SJCRH30 (cell line): Measurements from ENCODE around the gene VAT1L. TPM values are rescaled to one million over a fixed set of nuclear protein-coding genes. Genes with fewer than 3 reads are reported as not detected.
A peak's percentile ranks its signal among the peaks of the same experiment; 100 is the strongest.

Source experiments
- DNase-seq, 2 experiments: peaks; one replicate each; pipeline ENCODE4 v3.0.0-alpha.2; 2015 to 2020
- H3K27ac ChIP-seq: fragments of 250-450 bp; sonication (Bioruptor Pico); 2 replicates; pipeline ENCODE4 v1.5.1; 2020; ENCODE audit warnings: mild to moderate bottlenecking, moderate library complexity
- H3K27me3 ChIP-seq: fragments of 250-450 bp; sonication (Bioruptor Pico); 2 replicates; pipeline ENCODE4 v1.5.1; 2020; ENCODE audit warnings: mild to moderate bottlenecking, moderate library complexity
- H3K36me3 ChIP-seq: fragments of 250-450 bp; sonication (Bioruptor Pico); 2 replicates; pipeline ENCODE4 v1.5.1; 2020; ENCODE audit warnings: mild to moderate bottlenecking, moderate library complexity
- H3K4me1 ChIP-seq: fragments of 250-450 bp; sonication (Bioruptor Pico); 2 replicates; pipeline ENCODE4 v1.5.1; 2020; ENCODE audit warnings: mild to moderate bottlenecking, moderate library complexity
- H3K4me3 ChIP-seq: fragments of 250-450 bp; sonication (Bioruptor Pico); 2 replicates; pipeline ENCODE4 v1.5.1; 2020; ENCODE audit warnings: mild to moderate bottlenecking, moderate library complexity
- H3K9me3 ChIP-seq: fragments of 250-450 bp; sonication (Bioruptor Pico); replicated peaks from 2 replicates; pipeline ENCODE4 v1.5.1; 2020; ENCODE audit warnings: mild to moderate bottlenecking, moderate library complexity
- total RNA-seq: library from RNA; depleted of rRNA; stranded (reverse); fragments of >200 nt; shearing (Covaris generic); gene quantifications from 2 replicates; pipeline ENCODE4 v1.2.3, GENCODE V29; 2014

The VAT1L gene
- total RNA-seq, 1 experiment from 2014 or later: not detected

GRCh38 chr16:77790912-77791311, 2.5 kb downstream of the VAT1L start:
- no peak for DNase-seq

DNA sequence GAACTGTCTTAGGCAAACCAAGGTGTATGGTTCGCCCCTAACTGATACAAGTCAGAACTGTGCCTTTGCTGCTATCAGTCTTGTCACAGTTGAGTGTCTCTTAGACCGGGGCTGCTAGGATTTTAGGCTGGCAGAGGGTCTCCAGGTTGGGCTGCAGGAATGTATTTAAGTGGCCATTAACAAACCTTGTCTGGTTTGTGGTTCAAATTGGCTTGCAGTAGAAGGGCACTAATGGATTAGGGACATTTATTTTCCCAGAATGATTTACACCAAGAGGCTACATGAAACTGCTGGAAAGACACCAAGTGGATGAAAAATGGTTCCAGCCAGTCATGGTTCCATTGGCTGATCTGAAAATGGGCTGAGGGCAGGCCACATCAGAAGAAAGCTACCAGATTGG, 5.1 kb downstream of the VAT1L start:
- no peak for DNase-seq
- H3K4me1 ChIP-seq: no peaks in the 10 kb centered on the region
- H3K4me3 ChIP-seq: no peak overlapping the region
- no peaks in the 10 kb centered on the region for H3K9me3 ChIP-seq
- no peaks in the 10 kb centered on the region for H3K36me3 ChIP-seq
- H3K27ac ChIP-seq: no peak overlapping the region
- H3K27me3 ChIP-seq: no peaks in the 10 kb centered on the region

More at GRCh38 chr16:77790912-77791311, 2.5 kb downstream of the VAT1L start:
- Histone ChIP-seq H3K4me3 (no peak overlapping the region), H3K27me3 (no peaks in the 10 kb centered on the region), H3K4me1 (no peaks in the 10 kb centered on the region), H3K27ac (no peak overlapping the region), H3K9me3 (no peaks in the 10 kb centered on the region), H3K36me3 (no peaks in the 10 kb centered on the region)

DNA sequence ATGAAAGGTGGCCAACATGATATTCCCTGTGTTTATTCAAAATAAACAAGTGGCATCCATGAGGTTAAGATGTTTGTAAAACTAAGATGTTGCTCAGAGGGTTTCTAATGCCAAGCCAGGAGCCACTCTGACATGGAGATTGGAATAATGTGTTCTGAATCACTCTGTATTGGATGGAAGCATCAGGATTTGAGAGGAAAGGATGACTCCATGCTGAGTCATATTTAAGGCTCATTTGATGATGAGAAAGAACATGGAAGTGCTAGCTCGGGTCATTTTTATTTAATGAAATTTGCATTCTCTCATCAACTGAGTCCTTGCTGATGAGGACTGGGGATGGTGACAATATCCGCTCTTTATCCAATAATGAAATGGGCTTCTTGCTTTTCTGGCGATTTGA, 6.2 kb downstream of the VAT1L start:
- DNase-seq: no peak
- Histone ChIP-seq H3K27ac (no peak overlapping the region), H3K4me3 (no peak overlapping the region), H3K9me3 (no peaks in the 10 kb centered on the region), H3K4me1 (no peaks in the 10 kb centered on the region), H3K27me3 (no peaks in the 10 kb centered on the region), H3K36me3 (no peaks in the 10 kb centered on the region)

DNA sequence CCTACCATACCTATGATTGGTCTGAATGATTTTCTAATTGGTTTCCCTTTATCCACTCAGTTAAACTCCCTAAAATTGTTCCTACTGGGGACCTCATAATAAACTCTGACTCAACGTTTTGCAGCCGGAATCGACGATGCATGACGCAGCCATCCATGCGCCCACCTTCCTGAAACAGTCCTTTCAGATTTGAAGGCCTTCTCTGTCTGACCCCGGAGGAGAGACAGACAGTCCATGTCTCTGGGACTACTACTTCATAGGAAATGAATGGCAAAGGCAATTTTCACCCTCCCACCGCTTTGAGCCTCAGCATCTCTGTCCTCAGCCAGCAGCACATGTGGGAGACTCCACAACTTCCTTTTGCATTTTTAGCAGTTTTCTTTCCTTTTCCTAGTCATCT, 13.5 kb downstream of the VAT1L start:
- Histone ChIP-seq H3K36me3 (no peaks in the 10 kb centered on the region), H3K27me3 (no peaks in the 10 kb centered on the region), H3K9me3 (no peaks in the 10 kb centered on the region), H3K27ac (no peak overlapping the region), H3K4me3 (no peak overlapping the region), H3K4me1 (no peaks in the 10 kb centered on the region)
- no peak for DNase-seq

DNA sequence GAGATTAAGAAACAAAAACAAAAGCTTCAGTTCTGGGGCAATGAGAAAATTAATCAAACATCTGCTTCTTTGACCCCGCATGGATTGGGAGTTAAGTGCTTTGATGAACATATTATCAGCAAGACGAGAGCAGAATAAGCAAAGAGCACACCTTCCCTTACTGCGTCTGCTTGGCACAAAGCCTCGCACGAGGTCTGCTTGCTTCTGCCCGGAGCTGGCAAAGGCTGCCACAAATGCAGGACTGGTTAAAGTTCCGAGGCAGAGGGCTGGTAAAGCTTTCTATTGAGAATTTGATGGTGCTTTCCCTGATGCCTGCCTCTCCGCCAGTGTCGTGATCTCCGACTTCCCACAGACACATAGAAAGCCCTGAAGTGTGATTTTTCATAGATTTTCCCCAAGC, 17.0 kb downstream of the VAT1L start:
- H3K36me3 ChIP-seq: no peaks in the 10 kb centered on the region

GRCh38 chr16:77807021-77807420, 18.7 kb downstream of the VAT1L start:
- H3K4me1 ChIP-seq: no peaks in the 10 kb centered on the region
- DNase-seq: no peak
- H3K4me3 ChIP-seq: no peak overlapping the region
- H3K27me3 ChIP-seq: no peaks in the 10 kb centered on the region
- H3K27ac ChIP-seq: no peak overlapping the region
- no peaks in the 10 kb centered on the region for H3K9me3 ChIP-seq
- H3K36me3 ChIP-seq: no peaks in the 10 kb centered on the region

More for the DNA sequence above, 17.0 kb downstream of the VAT1L start:
- Histone ChIP-seq H3K4me3 (no peak overlapping the region), H3K27ac (no peak overlapping the region), H3K27me3 (no peaks in the 10 kb centered on the region), H3K4me1 (no peaks in the 10 kb centered on the region), H3K9me3 (no peaks in the 10 kb centered on the region)
- DNase-seq: no peak

DNA sequence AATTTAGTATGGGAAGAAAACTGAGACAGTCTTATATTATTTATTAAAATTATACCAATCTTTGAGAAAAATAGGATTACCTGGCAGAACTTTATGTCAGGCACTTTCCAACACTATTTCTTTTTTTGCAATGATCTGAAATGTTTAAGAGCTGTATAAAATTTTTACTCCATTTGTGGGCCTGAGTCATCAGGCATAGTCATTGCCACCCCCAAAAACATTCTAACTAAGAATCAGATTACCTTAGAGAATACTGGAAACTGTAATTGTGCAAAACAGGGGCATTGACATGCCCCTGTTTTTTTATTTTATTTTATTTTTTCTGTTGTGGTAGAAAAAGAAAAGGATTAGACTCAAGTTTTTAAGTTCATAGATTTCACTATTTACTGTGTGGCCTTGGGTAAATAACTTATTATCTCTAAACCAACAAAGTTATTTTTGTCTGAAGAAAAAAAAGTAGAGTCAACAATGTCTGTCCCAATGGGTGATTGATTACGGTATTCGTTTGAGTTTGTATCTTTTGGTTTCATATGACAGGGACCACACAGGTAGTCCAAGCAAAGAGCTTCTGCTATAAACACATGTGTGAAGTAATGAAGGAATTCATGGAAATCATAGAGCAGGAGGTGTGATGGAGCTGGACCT, 24.6 kb downstream of the VAT1L start:
- DNase-seq: no peak
- Histone ChIP-seq H3K27me3 (no peaks in the 10 kb centered on the region), H3K4me1 (no peaks in the 10 kb centered on the region), H3K27ac (no peak overlapping the region), H3K36me3 (no peaks in the 10 kb centered on the region), H3K9me3 (no peaks in the 10 kb centered on the region), H3K4me3 (no peak overlapping the region)

DNA sequence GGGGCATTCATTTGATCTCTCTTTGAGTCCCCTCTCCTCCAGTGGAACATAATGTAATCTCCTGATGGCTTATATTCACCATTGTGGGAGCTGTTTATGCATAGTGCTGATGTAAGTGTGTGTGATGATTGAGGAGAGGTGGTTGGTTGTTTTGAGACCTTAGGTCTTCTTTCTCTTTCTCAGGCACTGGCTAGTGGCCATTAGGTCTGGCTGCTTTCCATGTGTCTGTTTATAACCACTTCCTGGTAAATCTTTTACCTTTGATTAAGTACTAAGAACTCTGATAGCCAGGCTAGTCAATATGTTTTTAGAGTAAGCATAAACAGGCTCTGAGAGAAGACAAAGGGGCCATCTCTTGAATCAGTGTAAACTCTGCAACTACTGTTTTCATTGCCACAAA, 27.9 kb downstream of the VAT1L start:
- Histone ChIP-seq H3K27me3 (no peaks in the 10 kb centered on the region), H3K36me3 (no peaks in the 10 kb centered on the region), H3K4me3 (no peak overlapping the region), H3K4me1 (no peaks in the 10 kb centered on the region), H3K27ac (no peak overlapping the region), H3K9me3 (no peaks in the 10 kb centered on the region)
- no peak for DNase-seq

- DNase-seq: no peak
- H3K27ac ChIP-seq: no peak overlapping the region
- no peaks in the 10 kb centered on the region for H3K4me1 ChIP-seq
- H3K27me3 ChIP-seq: no peaks in the 10 kb centered on the region
- H3K4me3 ChIP-seq: no peak overlapping the region
- H3K36me3 ChIP-seq: no peaks in the 10 kb centered on the region
- H3K9me3 ChIP-seq: no peaks in the 10 kb centered on the region
These were observed 32.0 kb downstream of the VAT1L start for GRCh38 chr16:77820340-77820739.

GRCh38 chr16:77822661-77823060, 34.3 kb downstream of the VAT1L start:
- H3K4me3 ChIP-seq: no peak overlapping the region
- DNase-seq: no peak
- no peak overlapping the region for H3K27ac ChIP-seq
- no peaks in the 10 kb centered on the region for H3K27me3 ChIP-seq
- H3K9me3 ChIP-seq: no peaks in the 10 kb centered on the region
- H3K36me3 ChIP-seq: no peaks in the 10 kb centered on the region
- no peaks in the 10 kb centered on the region for H3K4me1 ChIP-seq

GRCh38 chr16:77823067-77823466, 34.7 kb downstream of the VAT1L start:
- H3K4me3 ChIP-seq: no peak overlapping the region
- DNase-seq: no peak

DNA sequence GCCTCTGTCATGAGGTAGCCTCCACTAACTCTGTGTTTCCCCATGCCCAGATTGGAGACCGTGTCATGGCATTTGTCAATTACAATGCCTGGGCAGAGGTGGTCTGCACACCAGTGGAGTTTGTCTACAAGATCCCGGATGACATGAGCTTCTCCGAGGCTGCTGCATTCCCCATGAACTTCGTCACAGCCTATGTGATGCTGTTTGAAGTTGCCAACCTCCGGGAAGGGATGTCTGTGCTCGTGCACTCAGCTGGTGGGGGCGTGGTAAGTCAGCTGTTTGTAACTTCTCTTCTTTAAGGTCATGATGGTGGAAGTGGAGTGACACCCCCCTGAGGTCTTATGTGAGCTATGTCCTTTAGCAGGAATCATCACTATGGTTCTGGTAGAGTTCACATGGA, 36.8 kb downstream of the VAT1L start:
- H3K4me1 ChIP-seq: no peaks in the 10 kb centered on the region
- no peaks in the 10 kb centered on the region for H3K27me3 ChIP-seq
- H3K9me3 ChIP-seq: no peaks in the 10 kb centered on the region
- H3K4me3 ChIP-seq: no peak overlapping the region
- DNase-seq: no peak
- no peak overlapping the region for H3K27ac ChIP-seq
- no peaks in the 10 kb centered on the region for H3K36me3 ChIP-seq

More at GRCh38 chr16:77823067-77823466, 34.7 kb downstream of the VAT1L start:
- Histone ChIP-seq H3K9me3 (no peaks in the 10 kb centered on the region), H3K27ac (no peak overlapping the region), H3K36me3 (no peaks in the 10 kb centered on the region), H3K27me3 (no peaks in the 10 kb centered on the region), H3K4me1 (no peaks in the 10 kb centered on the region)

DNA sequence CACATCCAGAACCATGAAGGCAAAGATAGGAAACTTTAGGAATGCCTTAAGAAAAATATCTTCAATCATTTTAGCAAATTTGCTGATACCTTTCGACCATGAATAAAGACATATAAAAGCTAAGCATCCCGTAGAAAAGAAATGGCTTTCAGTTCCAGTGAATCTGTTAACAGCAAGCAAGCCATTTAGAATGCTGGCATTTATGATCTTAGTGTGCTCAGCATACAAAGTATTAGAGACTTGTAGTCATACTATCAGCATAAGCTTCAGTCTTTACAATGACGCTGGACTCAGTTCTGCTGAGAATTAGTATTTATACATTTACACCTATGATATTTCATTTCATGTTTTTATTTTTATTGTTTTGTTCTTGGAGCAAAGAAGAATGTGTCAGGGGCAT, 38.7 kb downstream of the VAT1L start:
- H3K4me1 ChIP-seq: no peaks in the 10 kb centered on the region
- H3K36me3 ChIP-seq: no peaks in the 10 kb centered on the region
- H3K27me3 ChIP-seq: no peaks in the 10 kb centered on the region
- no peak overlapping the region for H3K4me3 ChIP-seq
- H3K27ac ChIP-seq: no peak overlapping the region
- no peaks in the 10 kb centered on the region for H3K9me3 ChIP-seq
- DNase-seq: no peak

GRCh38 chr16:77833921-77834634, 45.7 kb downstream of the VAT1L start:
- H3K4me3 ChIP-seq: no peak overlapping the region
- H3K27me3 ChIP-seq: no peaks in the 10 kb centered on the region
- H3K36me3 ChIP-seq: no peaks in the 10 kb centered on the region
- H3K4me1 ChIP-seq: no peaks in the 10 kb centered on the region
- no peaks in the 10 kb centered on the region for H3K9me3 ChIP-seq
- peak overlapping the region; percentile 48 for H3K27ac ChIP-seq
- DNase-seq: peak; percentile 4 to 12

GRCh38 chr16:77834635-77835540, 46.5 kb downstream of the VAT1L start:
- no peak overlapping the region for H3K4me3 ChIP-seq
- H3K27ac ChIP-seq: no peak overlapping the region
- H3K27me3 ChIP-seq: no peaks in the 10 kb centered on the region
- H3K36me3 ChIP-seq: no peaks in the 10 kb centered on the region
- H3K9me3 ChIP-seq: no peaks in the 10 kb centered on the region
- H3K4me1 ChIP-seq: no peaks in the 10 kb centered on the region
- no peak for DNase-seq
